D721Med (cell line): ENCODE measurements around the gene CRIP2.

Source experiments
- DNase-seq: peaks from one replicate; pipeline ENCODE4 v3.0.0; 2011; ENCODE audit warnings: low spot score; ENCODE audit not compliant: insufficient read length
- FAIRE-seq: peaks from 2 replicates; lab custom pipeline; 2011; peaks lifted over from hg19 to GRCh38; lab: Jason Lieb, UNC
- TF ChIP-seq, protein P1 (sequence below): IDR thresholded peaks from 2 replicates; pipeline ENCODE4 v1.5.1; 2012; ENCODE audit warnings: mild to moderate bottlenecking, control low read depth; ENCODE audit not compliant: insufficient read depth; ENCODE audit errors: missing control alignments

The CRIP2 gene

DNA sequence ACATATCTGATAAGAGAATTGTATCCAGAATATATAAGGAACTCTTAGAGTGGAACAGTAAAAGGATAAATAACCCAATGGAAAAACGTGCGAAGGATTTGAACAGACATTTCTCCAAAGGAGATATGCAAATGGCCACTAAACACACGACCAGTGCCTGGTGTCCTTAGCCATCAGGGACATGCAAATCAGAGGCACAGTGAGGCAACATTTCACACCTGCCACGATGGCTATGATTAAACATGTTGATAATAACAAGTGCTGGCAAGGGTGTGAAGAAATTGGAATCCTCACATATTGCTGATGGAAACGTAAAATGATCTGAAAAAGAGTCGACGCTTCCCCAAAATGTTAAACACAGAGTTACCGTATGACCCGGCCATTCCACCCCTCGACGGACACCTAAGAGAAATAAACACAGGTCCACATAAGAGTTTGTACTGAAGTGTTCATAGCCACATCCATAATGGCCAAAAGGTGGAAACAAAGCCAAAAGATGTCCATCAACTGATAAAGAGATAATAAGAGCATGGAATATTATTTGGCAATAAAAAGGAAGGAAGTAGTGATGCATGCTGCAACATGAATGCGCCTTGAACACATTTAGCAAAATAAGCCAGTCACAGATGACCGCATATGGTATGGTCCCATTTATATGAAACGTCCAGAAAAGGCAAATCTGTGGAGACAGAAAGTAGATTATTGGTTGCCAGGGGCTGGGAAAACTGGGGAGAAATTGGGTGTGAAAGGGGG is 45.5 kb downstream of the CRIP2 start:
- FAIRE-seq (no peak), DNase-seq (no peak)
- TF ChIP-seq, protein P1, sequence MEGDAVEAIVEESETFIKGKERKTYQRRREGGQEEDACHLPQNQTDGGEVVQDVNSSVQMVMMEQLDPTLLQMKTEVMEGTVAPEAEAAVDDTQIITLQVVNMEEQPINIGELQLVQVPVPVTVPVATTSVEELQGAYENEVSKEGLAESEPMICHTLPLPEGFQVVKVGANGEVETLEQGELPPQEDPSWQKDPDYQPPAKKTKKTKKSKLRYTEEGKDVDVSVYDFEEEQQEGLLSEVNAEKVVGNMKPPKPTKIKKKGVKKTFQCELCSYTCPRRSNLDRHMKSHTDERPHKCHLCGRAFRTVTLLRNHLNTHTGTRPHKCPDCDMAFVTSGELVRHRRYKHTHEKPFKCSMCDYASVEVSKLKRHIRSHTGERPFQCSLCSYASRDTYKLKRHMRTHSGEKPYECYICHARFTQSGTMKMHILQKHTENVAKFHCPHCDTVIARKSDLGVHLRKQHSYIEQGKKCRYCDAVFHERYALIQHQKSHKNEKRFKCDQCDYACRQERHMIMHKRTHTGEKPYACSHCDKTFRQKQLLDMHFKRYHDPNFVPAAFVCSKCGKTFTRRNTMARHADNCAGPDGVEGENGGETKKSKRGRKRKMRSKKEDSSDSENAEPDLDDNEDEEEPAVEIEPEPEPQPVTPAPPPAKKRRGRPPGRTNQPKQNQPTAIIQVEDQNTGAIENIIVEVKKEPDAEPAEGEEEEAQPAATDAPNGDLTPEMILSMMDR = no peak

DNA sequence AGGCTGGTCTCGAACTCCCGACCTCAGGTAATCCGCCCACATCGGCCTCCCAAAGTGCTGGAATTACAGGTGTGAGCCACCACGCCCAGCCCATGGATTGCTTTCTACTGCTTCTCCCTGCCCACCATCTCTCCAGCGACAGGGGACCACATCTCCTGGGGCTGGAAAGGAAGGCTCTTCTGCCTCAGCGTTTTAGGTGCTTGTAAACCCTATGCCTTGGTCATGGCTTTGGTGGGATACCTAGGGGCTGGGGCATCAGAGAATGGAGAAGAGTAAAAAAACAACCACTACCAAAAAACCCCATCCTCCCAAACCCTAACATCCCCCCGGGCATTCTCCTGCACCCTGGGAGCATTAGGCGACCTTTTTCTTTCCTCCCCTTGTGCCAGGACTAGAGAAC is 50.7 kb downstream of the CRIP2 start:
- FAIRE-seq = no peak
- TF ChIP-seq, protein P1 = no peak
- DNase-seq = no peak

GRCh38 chr14:105525861-105526775 is 51.5 kb downstream of the CRIP2 start, which contains the start of gene TMEM121:
TMEM121 (plus strand) TSS chr14:105526583; CDS start chr14:105528835, 2,252 bp downstream.
- FAIRE-seq (no peak), DNase-seq (no peak)
- TF ChIP-seq, protein P1 = no peak

DNA sequence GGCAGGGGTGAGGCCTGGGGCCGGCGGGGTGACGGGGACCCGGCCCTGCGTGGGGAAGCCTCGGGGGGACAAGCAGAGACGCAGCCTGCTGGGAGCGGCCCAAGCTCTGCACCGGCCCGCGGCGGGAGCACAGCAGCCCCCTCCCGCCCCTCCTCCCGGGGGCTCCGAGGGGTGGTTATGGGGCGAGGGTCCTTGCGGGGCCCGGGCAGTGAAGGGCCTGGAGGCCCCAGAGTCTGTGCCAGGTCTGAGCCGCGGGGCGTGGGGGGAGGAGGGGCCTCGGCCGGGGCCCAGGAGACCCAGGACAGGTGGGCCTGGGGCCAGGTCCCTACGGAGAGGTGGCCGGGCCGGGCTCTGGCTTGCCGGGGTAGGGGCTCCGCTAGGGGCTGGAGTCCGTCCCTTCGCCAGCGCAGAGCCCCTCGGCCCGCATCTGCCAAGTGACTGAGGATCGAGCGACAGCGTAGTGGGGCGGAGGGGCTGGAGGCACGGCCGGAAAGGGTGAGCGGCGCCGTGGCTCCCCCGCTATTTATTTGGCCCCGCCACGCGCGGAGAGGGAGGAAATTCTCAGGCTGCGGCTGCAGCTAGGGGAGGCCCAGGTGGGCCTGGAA is 52.3 kb downstream of the CRIP2 start:
- DNase-seq = no peak

DNA sequence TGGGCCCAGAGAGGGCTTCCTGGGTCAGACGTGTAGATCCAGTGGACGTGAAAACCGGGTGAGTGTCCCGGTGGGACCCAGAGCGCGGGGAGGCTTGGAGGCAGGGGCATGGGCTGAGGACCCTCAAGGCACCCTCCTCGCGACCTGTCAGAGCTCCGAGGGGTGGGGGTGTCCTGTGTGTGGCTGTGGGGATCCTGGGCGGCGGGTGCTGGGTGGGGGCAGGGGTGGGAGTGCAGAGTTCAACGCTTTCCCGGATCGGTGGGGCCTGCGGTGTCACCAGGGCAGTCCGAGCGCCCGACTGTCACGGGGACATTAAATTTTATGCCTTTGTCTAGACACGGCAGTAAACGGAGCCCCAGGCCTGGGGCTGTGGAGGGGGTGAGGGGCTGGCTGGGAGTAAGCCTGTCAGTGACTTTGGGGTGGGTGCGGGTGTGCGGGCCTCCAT is 52.8 kb downstream of the CRIP2 start:
- DNase-seq (no peak), FAIRE-seq (no peak)
- TF ChIP-seq, protein P1 = no peak

More for the DNA sequence above, 52.3 kb downstream of the CRIP2 start:
- FAIRE-seq = no peak
- TF ChIP-seq, protein P1 = no peak

DNA sequence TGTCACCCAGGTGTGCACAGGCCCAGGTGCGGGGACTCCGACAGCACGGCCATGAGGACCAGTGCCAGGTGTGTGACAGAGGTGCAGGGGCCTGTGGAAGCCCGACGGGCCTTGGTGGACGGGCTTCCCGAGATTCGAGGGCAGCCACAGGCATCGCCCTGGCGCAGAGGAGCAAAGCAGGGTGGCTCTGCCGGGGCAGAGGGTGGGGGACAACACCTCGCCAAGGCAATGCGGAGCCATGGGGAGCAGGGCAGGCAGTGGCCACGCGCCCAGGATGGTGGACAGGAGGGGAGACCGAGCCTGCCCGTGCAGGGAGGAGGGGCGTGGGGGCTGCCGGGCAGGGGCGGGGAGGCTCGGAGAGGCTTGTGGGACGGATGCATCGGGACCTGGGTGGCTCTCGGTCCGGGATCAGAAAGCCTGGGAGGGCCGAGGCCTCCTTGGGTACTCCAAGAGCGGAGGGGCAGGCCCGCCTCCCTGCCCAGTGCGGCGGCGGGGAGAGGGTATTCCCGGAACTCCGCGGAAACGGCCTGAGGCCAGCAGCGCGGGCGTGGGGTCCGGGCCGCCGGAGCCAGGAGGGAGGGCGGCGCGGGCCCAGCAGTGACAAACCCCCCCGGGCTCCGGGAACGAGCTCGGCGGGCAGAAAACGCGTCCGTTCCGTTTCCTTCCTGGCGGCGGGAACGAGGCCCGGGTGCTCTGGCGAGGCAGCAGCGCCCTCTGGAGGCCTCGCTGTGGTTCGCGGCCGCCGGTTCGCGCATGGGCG is 53.4 kb downstream of the CRIP2 start:
- DNase-seq = peak; percentile 95
- TF ChIP-seq, protein P1 = peak; percentile 75
- FAIRE-seq = no peak
